ENCODE measurements around the gene RAPGEF4.
A peak's percentile ranks its signal among the peaks of the same experiment; 100 is the strongest.

The RAPGEF4 gene

DNA sequence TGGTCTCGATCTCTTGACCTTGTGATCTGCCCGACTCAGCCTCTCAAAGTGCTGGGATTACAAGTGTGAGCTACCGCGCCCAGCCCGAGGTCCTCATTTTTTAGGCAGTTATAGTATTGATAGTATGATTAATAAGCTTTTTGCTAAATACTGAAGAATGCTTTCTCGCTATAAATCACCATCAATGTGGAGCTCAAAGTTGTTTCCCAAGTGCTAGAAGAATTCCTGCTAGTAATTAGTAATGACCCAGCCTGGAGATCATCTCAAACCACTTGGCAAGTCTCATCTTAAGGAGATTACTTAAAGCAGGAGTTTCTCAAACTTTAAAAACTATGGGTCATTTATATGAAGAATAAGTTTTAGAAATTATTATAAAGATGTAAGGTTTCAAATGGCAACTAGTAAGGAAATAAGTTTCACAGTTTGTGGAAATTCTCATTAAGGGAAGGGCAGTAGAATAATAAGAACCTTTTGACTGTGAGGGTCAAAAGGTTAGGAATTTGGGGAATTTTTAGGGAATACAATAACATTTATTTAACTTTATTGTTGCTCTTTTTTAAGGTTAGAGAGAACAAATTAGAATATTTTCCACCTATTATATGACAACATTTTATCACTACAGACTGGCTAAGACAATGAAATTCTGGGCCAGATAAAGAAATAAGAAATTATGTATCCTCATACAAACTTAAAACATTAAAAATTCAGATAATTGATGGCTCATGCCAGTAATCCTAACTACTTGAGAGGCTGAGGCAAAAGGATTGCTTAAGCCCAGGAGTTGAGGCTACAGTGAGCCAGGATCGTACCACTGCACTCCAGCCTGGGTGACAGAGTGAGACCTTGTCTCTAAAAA, 191.4 kb downstream of the RAPGEF4 start:
- peaks cover 11% of the 10 kb centered on the region for H3K4me1 Mint-ChIP-seq (ENCODE audit: low read depth)
- H3K36me3 Mint-ChIP-seq (ENCODE audit: low read depth): no peaks in the 10 kb centered on the region
- no peak overlapping the region for H3K4me3 Mint-ChIP-seq

DNA sequence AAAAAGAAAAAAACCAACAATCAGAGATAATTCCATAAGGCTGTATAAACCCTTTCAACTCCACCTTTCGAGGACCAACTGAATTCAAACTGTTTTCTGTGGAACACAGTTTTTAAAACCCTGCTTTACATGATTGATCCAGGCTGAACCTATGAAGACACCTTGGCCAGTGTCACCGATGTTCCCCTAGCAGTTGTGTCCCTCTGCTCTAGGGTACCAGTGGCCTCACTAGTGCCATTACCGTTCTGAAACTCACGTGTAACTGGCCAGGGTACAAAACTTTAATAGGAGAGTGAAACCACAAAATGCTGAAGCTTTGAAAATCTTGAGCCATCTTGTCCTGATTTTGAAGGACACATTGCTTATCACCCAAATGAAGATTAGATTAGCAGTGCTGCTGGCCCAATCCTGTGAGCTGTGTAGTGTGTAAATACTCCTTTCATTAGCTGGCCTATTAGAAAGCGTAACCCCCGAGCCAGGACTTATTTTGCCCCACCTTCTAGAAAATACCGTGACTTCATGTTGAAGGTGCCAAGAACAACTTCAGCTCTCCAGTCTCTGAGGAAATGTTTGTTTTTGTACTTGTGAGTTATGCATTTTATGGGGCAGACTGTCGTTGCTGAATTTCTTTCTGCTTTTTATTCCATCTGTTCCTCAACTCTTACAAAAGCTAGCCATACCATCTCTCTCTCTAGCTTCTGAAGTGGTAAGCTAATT, 192.2 kb downstream of the RAPGEF4 start:
- Mint-ChIP-seq H3K27me3 (peaks cover 10% of the 10 kb centered on the region), H3K36me3 (ENCODE audit: low read depth) (no peaks in the 10 kb centered on the region), H3K4me1 (ENCODE audit: low read depth) (peaks cover 11% of the 10 kb centered on the region), H3K4me3 (no peak overlapping the region), H3K9me3 (no peaks in the 10 kb centered on the region), H3K27ac (no peak overlapping the region)

More for the DNA sequence above, 191.4 kb downstream of the RAPGEF4 start:
- H3K9me3 Mint-ChIP-seq: no peaks in the 10 kb centered on the region
- H3K27me3 Mint-ChIP-seq: peaks cover 10% of the 10 kb centered on the region
- no peak overlapping the region for H3K27ac Mint-ChIP-seq

DNA sequence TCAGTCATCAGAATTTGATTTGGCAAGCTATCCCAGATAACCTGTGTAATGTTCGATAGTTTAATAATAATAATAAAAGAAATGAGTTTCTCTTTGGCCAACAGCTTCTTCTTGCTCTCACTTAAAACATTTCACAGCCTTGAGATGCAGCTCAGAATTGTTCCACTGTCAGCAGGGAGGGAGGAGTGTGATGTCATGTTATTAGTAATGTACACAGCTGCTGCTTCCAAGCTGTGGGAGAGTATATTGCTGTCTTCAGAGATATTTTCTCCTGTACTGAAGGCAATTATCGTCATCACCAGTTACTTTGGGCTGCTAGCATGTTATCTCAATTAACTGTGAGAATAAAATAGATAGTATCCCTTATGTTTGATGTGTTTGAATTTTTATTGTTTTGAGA, 193.1 kb downstream of the RAPGEF4 start:
- H3K36me3 Mint-ChIP-seq (ENCODE audit: low read depth): no peaks in the 10 kb centered on the region
- no peaks in the 10 kb centered on the region for H3K9me3 Mint-ChIP-seq
- peaks cover 11% of the 10 kb centered on the region for H3K4me1 Mint-ChIP-seq (ENCODE audit: low read depth)
- H3K27me3 Mint-ChIP-seq: peaks cover 10% of the 10 kb centered on the region
- no peak overlapping the region for H3K4me3 Mint-ChIP-seq
- no peak overlapping the region for H3K27ac Mint-ChIP-seq

DNA sequence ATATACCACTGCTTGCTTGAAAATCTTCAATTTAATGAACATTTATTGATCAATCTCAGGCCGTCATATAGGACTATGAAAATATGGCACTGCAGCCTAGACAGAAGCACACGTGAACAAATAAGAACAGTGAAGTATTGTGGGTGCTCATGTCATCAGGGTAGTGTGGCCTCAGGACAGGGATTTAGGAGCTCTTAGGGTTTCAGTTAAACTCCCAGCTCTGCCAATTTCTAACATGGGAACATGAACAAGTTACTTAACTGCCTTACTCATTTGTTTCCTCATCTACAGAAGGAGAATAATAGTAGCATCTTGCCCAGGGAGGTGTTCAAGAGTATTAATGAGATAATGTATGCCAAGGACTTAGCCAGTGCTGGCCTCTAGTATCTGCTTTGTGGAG, 194.0 kb downstream of the RAPGEF4 start:
- peaks cover 11% of the 10 kb centered on the region for H3K4me1 Mint-ChIP-seq (ENCODE audit: low read depth)
- H3K9me3 Mint-ChIP-seq: no peaks in the 10 kb centered on the region
- H3K27ac Mint-ChIP-seq: no peak overlapping the region
- H3K27me3 Mint-ChIP-seq: peaks cover 10% of the 10 kb centered on the region
- no peaks in the 10 kb centered on the region for H3K36me3 Mint-ChIP-seq (ENCODE audit: low read depth)
- no peak overlapping the region for H3K4me3 Mint-ChIP-seq

DNA sequence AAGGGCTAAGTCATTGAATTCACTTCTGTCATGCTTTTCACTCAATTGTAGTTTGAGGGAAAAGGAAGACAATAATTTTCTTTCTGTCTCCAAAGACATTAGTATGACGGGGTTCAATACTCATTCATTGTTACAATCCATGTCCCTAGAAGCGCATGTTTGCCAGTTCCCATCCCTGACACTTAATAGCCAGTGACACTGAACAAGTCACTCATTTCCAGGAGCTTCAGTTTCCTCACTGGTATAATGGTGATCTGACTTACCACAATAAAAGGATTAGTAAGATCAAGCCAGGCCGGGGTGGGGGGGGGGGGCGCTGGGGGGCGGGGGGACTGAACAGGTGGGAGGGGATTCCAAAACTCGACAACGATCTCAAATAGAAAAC, 195.2 kb downstream of the RAPGEF4 start:
- peaks cover 11% of the 10 kb centered on the region for H3K4me1 Mint-ChIP-seq (ENCODE audit: low read depth)
- no peaks in the 10 kb centered on the region for H3K9me3 Mint-ChIP-seq
- H3K27ac Mint-ChIP-seq: no peak overlapping the region
- H3K4me3 Mint-ChIP-seq: no peak overlapping the region
- H3K36me3 Mint-ChIP-seq (ENCODE audit: low read depth): no peaks in the 10 kb centered on the region
- H3K27me3 Mint-ChIP-seq: peaks cover 10% of the 10 kb centered on the region

DNA sequence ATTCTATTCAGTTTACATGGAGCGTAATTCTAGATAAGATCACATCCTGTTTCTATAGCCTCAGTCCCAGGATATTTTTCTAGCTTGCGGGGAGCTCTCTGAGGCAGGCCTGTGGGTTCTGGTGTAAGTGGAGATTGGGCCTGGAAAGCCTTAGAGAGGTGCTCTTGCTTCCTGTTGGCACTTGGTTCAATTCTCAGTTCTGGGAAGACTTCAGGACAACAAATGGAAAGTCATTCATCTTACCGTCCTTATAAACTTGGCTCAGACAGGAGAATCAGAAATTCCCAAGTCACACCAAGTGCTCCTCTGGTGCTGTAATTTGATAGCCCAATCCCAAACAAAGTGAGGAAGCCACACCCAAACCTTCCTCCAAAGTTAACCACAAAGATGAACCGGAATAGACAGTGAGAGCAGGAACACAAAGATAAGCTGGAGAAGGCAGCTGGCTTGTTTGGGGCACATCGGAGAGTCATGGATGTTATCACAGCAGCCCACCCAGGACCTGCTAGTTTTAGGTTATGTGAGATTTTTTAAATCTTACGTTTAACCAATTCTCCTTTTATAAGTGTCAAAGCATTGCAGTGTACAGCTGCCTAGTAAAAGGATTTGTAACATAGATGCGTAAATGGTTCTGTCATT, 195.7 kb downstream of the RAPGEF4 start:
- H3K27ac Mint-ChIP-seq: peak overlapping the region; percentile 63
- H3K4me1 Mint-ChIP-seq (ENCODE audit: low read depth): peaks cover 11% of the 10 kb centered on the region
- H3K4me3 Mint-ChIP-seq: no peak overlapping the region
- peaks cover 7% of the 10 kb centered on the region for H3K27me3 Mint-ChIP-seq
- no peaks in the 10 kb centered on the region for H3K36me3 Mint-ChIP-seq (ENCODE audit: low read depth)
- no peaks in the 10 kb centered on the region for H3K9me3 Mint-ChIP-seq

DNA sequence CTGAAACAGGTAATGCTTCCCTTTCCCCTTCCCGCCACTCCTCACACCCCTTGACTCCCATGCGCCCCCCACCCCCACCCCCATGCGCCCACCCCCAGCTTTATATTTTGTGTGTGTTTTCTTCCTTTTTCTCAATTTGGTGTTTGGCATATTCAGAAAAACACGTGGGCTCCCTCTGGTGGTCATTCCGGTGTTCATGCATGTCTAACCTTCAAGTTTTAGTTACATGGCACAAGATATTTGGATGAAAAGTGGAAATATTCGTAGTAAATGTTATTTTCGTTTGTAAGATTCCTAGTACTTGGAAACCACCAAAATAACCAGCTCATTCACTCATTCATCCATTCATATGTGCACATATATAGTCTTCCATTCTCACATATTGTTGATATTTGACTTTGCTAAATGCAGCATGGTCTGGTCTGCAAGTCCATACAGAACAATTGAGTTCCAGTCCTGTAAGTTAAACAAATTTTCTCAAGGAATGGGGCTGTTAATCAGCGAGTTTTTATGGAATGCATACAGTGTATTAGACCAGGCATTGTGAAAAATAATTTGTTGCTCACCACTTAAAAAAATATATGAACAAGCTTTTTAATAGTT, 196.4 kb downstream of the RAPGEF4 start:
- no peaks in the 10 kb centered on the region for H3K9me3 Mint-ChIP-seq
- peaks cover 7% of the 10 kb centered on the region for H3K27me3 Mint-ChIP-seq
- H3K27ac Mint-ChIP-seq: no peak overlapping the region

DNA sequence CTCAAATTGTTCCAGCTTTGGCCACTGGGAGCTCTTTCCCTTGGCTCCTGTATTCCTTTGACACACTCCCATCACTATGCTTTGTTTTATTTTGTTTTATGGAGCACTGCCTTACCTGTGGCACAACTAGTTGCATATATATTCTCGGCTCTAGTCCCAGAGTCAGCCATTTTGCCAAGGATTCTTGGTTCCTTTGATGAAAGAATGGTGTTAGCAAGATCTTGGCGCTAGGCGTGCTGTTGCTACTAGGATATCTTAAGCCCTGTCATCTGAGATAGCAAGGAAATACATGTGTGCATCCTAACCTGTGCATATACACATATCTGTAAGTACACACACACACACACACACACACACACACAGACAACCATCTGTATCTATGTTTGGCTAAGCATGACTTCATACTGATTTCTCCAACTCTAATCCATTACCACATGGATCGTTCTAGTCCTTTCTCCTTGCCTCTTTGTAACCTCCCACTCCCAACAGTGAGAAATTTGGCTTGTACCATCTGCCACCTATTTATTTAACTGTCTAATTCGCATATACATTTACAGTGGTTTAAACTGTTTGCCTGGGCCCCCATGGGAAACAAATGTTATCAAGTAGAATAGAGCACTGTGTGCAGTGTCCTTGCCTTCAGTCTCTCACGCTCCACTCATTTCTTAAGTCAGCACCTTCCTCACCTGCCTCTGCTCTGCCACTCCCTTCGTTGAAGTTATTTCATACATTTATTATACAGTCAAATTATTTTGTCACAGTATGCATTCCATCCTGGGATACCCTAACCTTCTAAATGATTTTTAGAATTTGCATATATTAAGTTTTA, 202.5 kb downstream of the RAPGEF4 start:
- Mint-ChIP-seq H3K9me3 (peaks cover 22% of the 10 kb centered on the region), H3K4me1 (ENCODE audit: low read depth) (peaks cover 5% of the 10 kb centered on the region), H3K27me3 (peaks cover 6% of the 10 kb centered on the region), H3K4me3 (no peak overlapping the region), H3K36me3 (ENCODE audit: low read depth) (peaks cover 20% of the 10 kb centered on the region), H3K27ac (no peak overlapping the region)

More for the DNA sequence above, 196.4 kb downstream of the RAPGEF4 start:
- H3K4me1 Mint-ChIP-seq (ENCODE audit: low read depth): peaks cover 11% of the 10 kb centered on the region
- no peak overlapping the region for H3K4me3 Mint-ChIP-seq
- H3K36me3 Mint-ChIP-seq (ENCODE audit: low read depth): no peaks in the 10 kb centered on the region

DNA sequence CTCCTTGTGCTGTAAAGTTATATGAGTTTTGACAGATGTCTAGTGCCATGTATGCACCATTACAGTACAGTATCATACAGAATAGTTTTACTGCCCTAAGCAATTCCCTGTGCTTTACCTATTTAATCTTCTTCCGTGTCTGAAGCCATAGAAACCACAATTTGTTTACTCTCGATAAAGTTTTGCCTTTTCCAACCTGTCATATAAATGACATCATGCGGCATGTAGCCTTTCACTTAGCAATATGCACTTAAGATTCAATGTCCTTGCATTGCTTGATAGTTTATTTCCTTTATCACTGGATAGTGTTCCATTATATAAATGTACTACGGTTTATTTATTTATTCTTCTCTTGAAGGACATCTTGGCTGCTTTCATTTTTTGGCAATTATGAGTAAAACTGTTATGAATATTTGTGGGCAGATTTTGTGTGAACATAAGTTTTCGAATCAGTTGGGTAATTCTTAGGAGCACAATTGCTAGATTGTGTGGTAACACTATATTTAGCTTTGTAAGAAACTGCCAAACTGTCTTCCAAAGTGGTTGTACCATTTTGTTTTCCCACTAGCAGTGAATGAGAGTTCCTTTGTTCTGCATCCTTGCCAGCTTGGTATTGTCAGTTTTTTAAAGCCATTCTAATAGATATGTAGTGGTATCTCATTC, 203.2 kb downstream of the RAPGEF4 start:
- Mint-ChIP-seq H3K27me3 (peaks cover 6% of the 10 kb centered on the region), H3K9me3 (peaks cover 22% of the 10 kb centered on the region), H3K4me3 (no peak overlapping the region), H3K4me1 (ENCODE audit: low read depth) (peaks cover 12% of the 10 kb centered on the region), H3K27ac (no peak overlapping the region), H3K36me3 (ENCODE audit: low read depth) (peaks cover 20% of the 10 kb centered on the region)

DNA sequence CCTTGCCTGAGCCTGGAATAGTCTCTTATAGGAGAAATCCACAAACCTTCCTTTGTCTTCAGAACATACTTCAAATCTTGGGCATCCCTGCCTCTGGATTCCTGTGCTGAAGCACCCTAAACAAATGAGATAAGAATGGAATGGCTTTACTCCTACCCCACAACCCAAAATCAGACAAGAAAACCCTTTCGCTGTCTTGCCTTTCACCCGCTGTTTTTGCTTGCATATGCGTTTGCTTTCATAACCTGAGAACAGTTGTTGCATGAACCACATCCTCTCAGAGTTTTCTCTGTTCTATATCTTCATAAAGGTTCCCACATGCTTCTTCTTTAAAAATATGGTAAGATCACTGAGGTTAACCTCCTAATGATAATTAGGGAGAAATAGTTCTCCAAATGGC, 207.9 kb downstream of the RAPGEF4 start:
- Mint-ChIP-seq H3K9me3 (peaks cover 23% of the 10 kb centered on the region), H3K36me3 (ENCODE audit: low read depth) (peaks cover 20% of the 10 kb centered on the region), H3K27me3 (peaks cover 10% of the 10 kb centered on the region), H3K27ac (peak overlapping the region; percentile 83), H3K4me3 (peak overlapping the region; percentile 48), H3K4me1 (ENCODE audit: low read depth) (peaks cover 35% of the 10 kb centered on the region)

DNA sequence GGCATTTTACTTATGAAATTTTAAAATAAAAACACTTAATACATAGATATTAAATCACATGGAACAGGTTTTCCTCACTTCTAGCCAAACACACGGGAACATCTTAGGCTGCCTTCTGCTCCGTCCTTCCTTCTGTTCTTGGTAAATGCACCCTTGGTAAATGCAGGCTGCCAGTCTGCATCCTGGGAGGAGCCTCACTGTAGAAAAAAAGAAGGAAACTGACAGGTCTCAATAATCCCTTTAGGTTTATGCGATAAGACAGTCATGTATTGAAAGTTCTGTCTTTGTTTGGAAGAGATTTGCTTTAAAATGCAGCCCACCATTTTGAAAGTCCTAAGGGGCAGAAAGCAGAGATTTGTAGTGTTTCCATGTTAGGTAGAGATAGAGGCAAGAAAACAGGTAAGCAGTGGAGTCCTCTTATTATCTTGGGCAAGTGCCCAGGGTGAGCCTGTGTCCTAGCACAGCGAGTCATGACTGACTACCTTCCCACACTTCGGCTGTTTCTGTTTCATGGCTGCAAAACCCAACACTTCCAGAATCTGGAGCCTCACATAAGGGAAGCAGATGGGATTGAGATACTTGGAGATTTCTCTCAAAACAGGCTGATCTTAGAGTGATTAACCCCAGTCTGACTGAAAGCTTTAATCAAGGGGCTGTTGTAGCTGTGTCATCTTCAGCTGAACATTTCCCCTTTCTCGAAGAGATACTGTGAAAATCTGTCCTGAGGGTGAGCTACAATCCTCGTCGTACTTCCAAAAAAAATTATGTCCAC, 208.6 kb downstream of the RAPGEF4 start:
- Mint-ChIP-seq H3K4me3 (peak overlapping the region; percentile 50), H3K9me3 (peaks cover 18% of the 10 kb centered on the region), H3K27me3 (peaks cover 10% of the 10 kb centered on the region), H3K36me3 (ENCODE audit: low read depth) (peaks cover 20% of the 10 kb centered on the region), H3K4me1 (ENCODE audit: low read depth) (peaks cover 35% of the 10 kb centered on the region), H3K27ac (peak overlapping the region; percentile 92)

DNA sequence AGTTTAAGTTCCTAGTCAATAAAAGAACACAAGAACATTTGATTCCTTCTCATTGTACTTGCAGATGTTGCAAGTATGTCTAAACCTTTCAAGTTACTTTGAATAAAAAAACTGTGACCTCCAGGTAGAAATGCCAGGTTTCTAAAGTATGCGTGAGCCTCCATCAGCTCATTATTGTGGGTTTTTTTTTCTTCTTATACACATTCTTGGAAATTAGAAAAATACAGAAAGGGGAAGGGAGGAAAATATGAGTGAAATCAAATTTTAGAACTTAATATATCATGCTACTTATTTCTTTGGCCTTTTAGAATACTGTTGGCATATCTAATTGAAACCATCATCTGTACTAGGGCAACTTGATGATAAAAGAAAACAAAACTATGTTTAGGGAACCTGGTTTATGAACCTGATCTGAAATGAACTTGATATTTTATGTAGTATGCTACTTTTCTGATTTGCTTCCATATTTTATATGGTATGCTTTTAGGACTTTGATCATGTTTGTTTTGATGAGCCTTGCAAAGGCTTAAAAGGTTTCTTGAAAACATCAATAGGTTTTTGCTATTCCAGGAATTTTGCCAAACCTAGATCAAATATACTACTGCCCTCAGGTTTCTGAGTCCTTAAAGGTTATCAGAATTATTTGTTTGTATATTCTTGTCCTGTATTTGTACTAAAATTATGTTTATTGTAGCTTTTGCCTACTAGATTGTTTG, 209.3 kb downstream of the RAPGEF4 start:
- H3K27ac Mint-ChIP-seq: peak overlapping the region; percentile 92
- peaks cover 10% of the 10 kb centered on the region for H3K27me3 Mint-ChIP-seq
- peaks cover 35% of the 10 kb centered on the region for H3K4me1 Mint-ChIP-seq (ENCODE audit: low read depth)
- H3K9me3 Mint-ChIP-seq: peaks cover 15% of the 10 kb centered on the region
- peaks cover 13% of the 10 kb centered on the region for H3K36me3 Mint-ChIP-seq (ENCODE audit: low read depth)
- H3K4me3 Mint-ChIP-seq: peak overlapping the region; percentile 50

DNA sequence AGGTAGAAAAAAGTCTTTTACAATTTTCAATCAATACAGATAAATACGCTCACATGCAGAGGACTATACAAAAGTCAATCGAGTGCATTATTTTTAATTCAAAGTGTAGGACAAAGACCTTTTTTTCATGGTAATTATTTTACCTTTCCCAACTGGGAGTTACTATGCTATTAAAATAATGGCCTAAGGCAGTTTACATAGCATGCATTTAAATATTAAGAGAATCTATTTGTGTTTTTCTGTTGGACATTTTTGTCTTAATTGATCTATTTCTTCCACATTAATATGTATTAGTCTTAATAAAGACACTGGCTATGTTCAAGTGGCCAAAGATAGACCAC, 209.8 kb downstream of the RAPGEF4 start:
- peaks cover 10% of the 10 kb centered on the region for H3K9me3 Mint-ChIP-seq
- no peak overlapping the region for H3K4me3 Mint-ChIP-seq
- H3K4me1 Mint-ChIP-seq (ENCODE audit: low read depth): peaks cover 35% of the 10 kb centered on the region
- peaks cover 8% of the 10 kb centered on the region for H3K27me3 Mint-ChIP-seq
- H3K36me3 Mint-ChIP-seq (ENCODE audit: low read depth): peaks cover 8% of the 10 kb centered on the region
- H3K27ac Mint-ChIP-seq: peak overlapping the region; percentile 50

All from stimulated activated naive CD8-positive, alpha-beta T cell treated with anti-CD3 and anti-CD28 coated beads, Interleukin-15, Interleukin-2, amounts not matched to agents 100 ng/mL and 50 ng/mL, for 24 hours (primary cell).